HFFc6 (cell line): Measurements from ENCODE around the gene WARS2. TPM values are rescaled to one million over a fixed set of nuclear protein-coding genes. Genes with fewer than 3 reads are reported as not detected.

Source experiments
- DNase-seq: peaks from one replicate; pipeline ENCODE4 v3.0.0-alpha.2; 2018
- H3K27ac Mint-ChIP-seq: 2 replicates; pipeline ENCODE4 v1.8.0; 2020; ENCODE audit warnings: mild to moderate bottlenecking, mixed read lengths
- H3K27me3 Mint-ChIP-seq: 2 replicates; pipeline ENCODE4 v1.8.0; 2021; ENCODE audit warnings: mild to moderate bottlenecking, moderate library complexity, mixed read lengths; ENCODE audit not compliant: insufficient read depth
- H3K36me3 Mint-ChIP-seq: 2 replicates; pipeline ENCODE4 v1.8.0; 2021; ENCODE audit warnings: low read depth, mixed read lengths
- H3K4me1 Mint-ChIP-seq: 2 replicates; pipeline ENCODE4 v1.8.0; 2020; ENCODE audit warnings: low read depth, mixed read lengths
- H3K4me3 Mint-ChIP-seq: 2 replicates; pipeline ENCODE4 v1.8.0; 2020; ENCODE audit warnings: mild to moderate bottlenecking, moderate library complexity, mixed read lengths
- H3K9me3 Mint-ChIP-seq: 2 replicates; pipeline ENCODE4 v1.8.0; 2020; ENCODE audit warnings: mild to moderate bottlenecking, mixed read lengths
- CTCF ChIP-seq: fragments of 200-600 bp; sonication (generic); IDR thresholded peaks from 2 replicates; pipeline ENCODE4 v1.5.0; 2021; ENCODE audit warnings: antibody characterized with exemption, mild to moderate bottlenecking
- total RNA-seq, 6 experiments: library from RNA; stranded (reverse); fragmentation: NEBNext Ultra II Directional; extraction: Animal tissue kit (Norgen Biotek cat#: 25700); gene quantifications; 2 replicates in 1 of 6; 3 replicates in 5 of 6; pipeline ENCODE4 v1.2.3, GENCODE V29; 2021

The WARS2 gene
- total RNA-seq, 6 experiments from 2014 or later, result 10.5 to 14.8 (median 12.9) TPM

- Mint-ChIP-seq H3K4me3 (no peak overlapping the region), H3K27me3 (no peaks in the 10 kb centered on the region; the same call in 1 of the 2 replicates), H3K9me3 (no peaks in the 10 kb centered on the region), H3K36me3 (peaks cover 14% of the 10 kb centered on the region), H3K4me1 (peaks cover 18% of the 10 kb centered on the region), H3K27ac (no peak overlapping the region)
- TF ChIP-seq CTCF, result no peak
- no peak for DNase-seq
Observed at GRCh38 chr1:119146466-119146865, 6.0 kb upstream of the WARS2 start.

GRCh38 chr1:119144813-119145212 lies 4.4 kb upstream of the WARS2 start:
- no peak overlapping the region for H3K4me3 Mint-ChIP-seq
- TF ChIP-seq CTCF, result no peak
- H3K4me1 Mint-ChIP-seq, result peaks cover 24% of the 10 kb centered on the region
- no peak overlapping the region for H3K27ac Mint-ChIP-seq
- H3K9me3 Mint-ChIP-seq, result no peaks in the 10 kb centered on the region
- peaks cover 8% of the 10 kb centered on the region; the same call in 1 of the 2 replicates for H3K36me3 Mint-ChIP-seq
- no peaks in the 10 kb centered on the region for H3K27me3 Mint-ChIP-seq
- no peak for DNase-seq

GRCh38 chr1:119143706-119144105 lies 3.3 kb upstream of the WARS2 start:
- H3K27me3 Mint-ChIP-seq, result no peaks in the 10 kb centered on the region
- no peaks in the 10 kb centered on the region for H3K9me3 Mint-ChIP-seq
- TF ChIP-seq CTCF, result no peak
- peaks cover 24% of the 10 kb centered on the region for H3K4me1 Mint-ChIP-seq
- H3K4me3 Mint-ChIP-seq, result no peak overlapping the region
- DNase-seq, result no peak
- H3K27ac Mint-ChIP-seq, result no peak overlapping the region
- H3K36me3 Mint-ChIP-seq, result peaks cover 8% of the 10 kb centered on the region; the same call in 1 of the 2 replicates

GRCh38 chr1:119141660-119142059 lies 1.2 kb upstream of the WARS2 start:
- no peak for TF ChIP-seq CTCF

GRCh38 chr1:119141020-119141424 lies 569 bp upstream of the WARS2 start:
- no peaks in the 10 kb centered on the region for H3K9me3 Mint-ChIP-seq
- no peak for DNase-seq
- H3K27ac Mint-ChIP-seq, result no peak overlapping the region
- H3K4me1 Mint-ChIP-seq, result peaks cover 30% of the 10 kb centered on the region
- peaks cover 8% of the 10 kb centered on the region; the same call in 1 of the 2 replicates for H3K36me3 Mint-ChIP-seq
- H3K4me3 Mint-ChIP-seq, result no peak overlapping the region
- TF ChIP-seq CTCF, result peak; percentile 69
- no peaks in the 10 kb centered on the region for H3K27me3 Mint-ChIP-seq

More at GRCh38 chr1:119141660-119142059, 1.2 kb upstream of the WARS2 start:
- Mint-ChIP-seq H3K27ac (no peak overlapping the region; the same call in 1 of the 2 replicates), H3K9me3 (no peaks in the 10 kb centered on the region), H3K4me1 (peaks cover 24% of the 10 kb centered on the region), H3K4me3 (no peak overlapping the region), H3K36me3 (peaks cover 8% of the 10 kb centered on the region; the same call in 1 of the 2 replicates), H3K27me3 (no peaks in the 10 kb centered on the region)
- DNase-seq, result no peak

- H3K36me3 Mint-ChIP-seq, result peaks cover 8% of the 10 kb centered on the region; the same call in 1 of the 2 replicates
- no peak overlapping the region for H3K27ac Mint-ChIP-seq
- no peak overlapping the region for H3K4me3 Mint-ChIP-seq
- no peaks in the 10 kb centered on the region for H3K27me3 Mint-ChIP-seq
- H3K9me3 Mint-ChIP-seq, result no peaks in the 10 kb centered on the region
- H3K4me1 Mint-ChIP-seq, result peaks cover 42% of the 10 kb centered on the region
- TF ChIP-seq CTCF, result no peak
- no peak for DNase-seq
Observed at GRCh38 chr1:119139857-119140176, 636 bp downstream of the WARS2 start.
